ENCODE results near the gene CARMIL3. TPM values are rescaled to one million over a fixed set of nuclear protein-coding genes. Genes with fewer than 3 reads are reported as not detected.

The CARMIL3 gene
- total RNA-seq: 0.15 and 0.33 TPM in 2 replicates

GRCh38 chr14:24051789-24052655 lies at the start of gene CARMIL3:
Gene CARMIL3, plus strand, starts transcription at chr14:24052009. Its CDS starts 145 bp downstream, at chr14:24052154.

GRCh38 chr14:24071144-24071697 lies 19.4 kb downstream of the CARMIL3 start, which contains the start of gene CPNE6:
Gene CPNE6, plus strand, starts transcription at chr14:24071562. Its CDS starts 1,375 bp downstream, at chr14:24072937.

GRCh38 chr14:24093901-24094840 lies 42.4 kb downstream of the CARMIL3 start, which contains the start of gene PCK2:
Gene PCK2, plus strand, starts transcription at chr14:24094311. Its CDS starts 95 bp downstream, at chr14:24094406.

GRCh38 chr14:24114532-24115421 lies 63.0 kb downstream of the CARMIL3 start, which contains the start of the genes DCAF11 and NRL:
Gene DCAF11, plus strand, starts transcription at chr14:24114777. Its CDS starts 818 bp downstream, at chr14:24115595.
Gene NRL, minus strand, starts transcription at chr14:24114949. Its CDS starts 32,101 bp downstream, at chr14:24082848.

Other genes starting within 250 kb of the CARMIL3 start
- 47.6 and 55.0 TPM in 2 replicates for gene DHRS4, start 98.2 kb upstream of the CARMIL3 start, total RNA-seq
- gene DHRS4L2, start 63.1 kb upstream of the CARMIL3 start, total RNA-seq: 18.5 and 25.0 TPM in 2 replicates
- gene CPNE6, start 19.6 kb downstream of the CARMIL3 start, total RNA-seq: not detected in 2 replicates
- 25.0 and 35.4 TPM in 2 replicates for gene PCK2, start 42.3 kb downstream of the CARMIL3 start, total RNA-seq
- gene DCAF11, start 62.8 kb downstream of the CARMIL3 start, total RNA-seq: 69.5 and 88.2 TPM in 2 replicates
- gene NRL, start 62.9 kb downstream of the CARMIL3 start, total RNA-seq: 0.83 and 0.87 TPM in 2 replicates
- gene FITM1, start 78.7 kb downstream of the CARMIL3 start, total RNA-seq: 0.33 and 0.44 TPM in 2 replicates
- 132 and 143 TPM in 2 replicates for gene PSME1, start 84.2 kb downstream of the CARMIL3 start, total RNA-seq
- 11.1 and 25.2 TPM in 2 replicates for gene EMC9, start 89.6 kb downstream of the CARMIL3 start, total RNA-seq
- gene PSME2, start 94.6 kb downstream of the CARMIL3 start, total RNA-seq: 87.2 and 117 TPM in 2 replicates
- 35.5 and 57.9 TPM in 2 replicates for gene RNF31, start 95.5 kb downstream of the CARMIL3 start, total RNA-seq
- gene IRF9, start 109.3 kb downstream of the CARMIL3 start, total RNA-seq: 87.8 and 104 TPM in 2 replicates
- 1.8 and 2.3 TPM in 2 replicates for gene REC8, start 120.1 kb downstream of the CARMIL3 start, total RNA-seq
- 39.4 and 47.6 TPM in 2 replicates for gene IPO4, start 136.8 kb downstream of the CARMIL3 start, total RNA-seq
- 87.0 and 90.6 TPM in 2 replicates for gene TM9SF1, start 143.4 kb downstream of the CARMIL3 start, total RNA-seq
- gene TSSK4, start 153.7 kb downstream of the CARMIL3 start, total RNA-seq: not detected in 2 replicates
- 27.6 and 44.5 TPM in 2 replicates for gene CHMP4A, start 161.5 kb downstream of the CARMIL3 start, total RNA-seq
- gene MDP1, start 164.1 kb downstream of the CARMIL3 start, total RNA-seq: 11.1 and 25.5 TPM in 2 replicates
- gene NEDD8, start 180.4 kb downstream of the CARMIL3 start, total RNA-seq: 143 and 203 TPM in 2 replicates
- 94.2 and 119 TPM in 2 replicates for gene GMPR2, start 180.9 kb downstream of the CARMIL3 start, total RNA-seq
- gene TINF2, start 190.6 kb downstream of the CARMIL3 start, total RNA-seq: 68.9 and 83.2 TPM in 2 replicates
- 0.83 and 1.5 TPM in 2 replicates for gene TGM1, start 211.2 kb downstream of the CARMIL3 start, total RNA-seq
- gene RABGGTA, start 219.6 kb downstream of the CARMIL3 start, total RNA-seq: 23.3 and 31.6 TPM in 2 replicates
- gene DHRS1, start 247.8 kb downstream of the CARMIL3 start, total RNA-seq: 19.8 and 22.1 TPM in 2 replicates
- gene NOP9, start 247.8 kb downstream of the CARMIL3 start, total RNA-seq: 19.3 and 25.1 TPM in 2 replicates

Measured in smooth muscle cell of trachea (primary cell).